ENCODE measurements around the gene CST4. TPM values are rescaled to one million over a fixed set of nuclear protein-coding genes. Genes with fewer than 3 reads are reported as not detected.
A peak's percentile ranks its signal among the peaks of the same experiment; 100 is the strongest.

Gene CST4
- total and polyA plus RNA-seq, 2 donors (not counting 3 experiments of a cell fraction or from before 2014, with no cell fraction given): not detected

GRCh38 chr20:23644164-23644563 is 44.7 kb downstream of the CST4 start:
- Histone ChIP-seq H3K27ac (ENCODE audit: insufficient read depth, low read depth, low read length) (no peak overlapping the region), H3K4me1 (ENCODE audit: control insufficient read depth, extremely low read depth, insufficient read depth, low read length) (peaks cover 16% of the 10 kb centered on the region), H3K27me3 (ENCODE audit: control insufficient read depth in 2 of 2, insufficient read depth in 2 of 2, low read length in 2 of 2) (no peaks in the 10 kb centered on the region), H3K4me2 (ENCODE audit: insufficient read depth, low read length) (no peak overlapping the region), H4K20me1 (replicated peaks; ENCODE audit: control insufficient read depth, extremely low read depth, insufficient read depth, low read length) (no peaks in the 10 kb centered on the region), H3K9me3 (replicated peaks; ENCODE audit: control insufficient read depth, insufficient read depth, low read length) (no peaks in the 10 kb centered on the region), H3K9me1 (replicated peaks; ENCODE audit: control insufficient read depth, extremely low read depth, insufficient read depth, low read length) (no peaks in the 10 kb centered on the region), H3K4me3 (replicated peaks in 1 of 3; ENCODE audit: insufficient read depth in 1 of 3, low read depth in 1 of 3, low read length in 3 of 3) (no peak overlapping the region), H3K36me3 (ENCODE audit: control insufficient read depth in 2 of 2, extremely low read depth in 1 of 2, insufficient read depth in 2 of 2, low read length in 2 of 2) (no peaks in the 10 kb centered on the region), H2AFZ (ENCODE audit: low read depth, low read length) (no peak overlapping the region), H3K79me2 (ENCODE audit: control insufficient read depth, insufficient read depth, low read length) (no peaks in the 10 kb centered on the region), H3K9ac (replicated peaks; ENCODE audit: extremely low read depth, insufficient read depth, low read length) (no peak overlapping the region)
- dilution Hi-C loops (cut with MboI; ENCODE audit: extremely low pct_ligation_motif_present, low sequenced_read_pairs): no loop called here
- ChIA-PET CTCF (no interaction called here), POLR2A (no interaction called here)
- TF ChIP-seq MAX (IDR thresholded peaks at IDR 0.05; ENCODE audit: insufficient read depth, insufficient read length): peak; percentile 7
- no peak for TF ChIP-seq JUN (IDR thresholded peaks at IDR 0.05; ENCODE audit: borderline replicate concordance, insufficient read depth, insufficient read length, low read depth)
- DNase-seq (ENCODE audit: low read depth, low spot score) (no peak), FAIRE-seq (peak; percentile 15)
- intact Hi-C loops (cut with micrococcal nuclease): no loop called here
- no TSS peak for BruUV-seq (replicated peaks)

DNA sequence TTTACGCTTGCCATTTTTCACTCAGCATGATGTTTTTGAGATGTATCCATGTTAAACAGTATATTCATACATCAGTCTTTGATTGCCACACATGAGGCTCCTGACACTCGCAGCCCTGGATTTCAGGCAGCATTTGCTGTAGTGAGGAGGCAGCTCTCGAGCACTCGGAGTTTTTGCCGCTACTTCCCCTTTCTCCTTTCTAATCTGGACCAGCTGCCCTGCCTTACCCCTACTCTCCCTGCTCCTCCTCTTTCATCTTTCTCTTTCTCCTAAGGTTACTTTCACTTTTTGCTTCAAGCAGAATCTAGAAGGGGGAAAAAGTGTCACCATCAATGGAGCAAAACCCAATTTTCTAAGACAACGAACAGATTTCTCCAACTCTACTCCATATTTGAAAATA is 45.2 kb downstream of the CST4 start:
- Histone ChIP-seq H3K27me3 (ENCODE audit: control insufficient read depth in 2 of 2, insufficient read depth in 2 of 2, low read length in 2 of 2) (no peaks in the 10 kb centered on the region), H3K36me3 (ENCODE audit: control insufficient read depth in 2 of 2, extremely low read depth in 1 of 2, insufficient read depth in 2 of 2, low read length in 2 of 2) (no peaks in the 10 kb centered on the region), H3K27ac (ENCODE audit: insufficient read depth, low read depth, low read length) (no peak overlapping the region), H3K79me2 (ENCODE audit: control insufficient read depth, insufficient read depth, low read length) (no peaks in the 10 kb centered on the region), H3K9me3 (replicated peaks; ENCODE audit: control insufficient read depth, insufficient read depth, low read length) (no peaks in the 10 kb centered on the region), H3K9ac (replicated peaks; ENCODE audit: extremely low read depth, insufficient read depth, low read length) (no peak overlapping the region), H4K20me1 (replicated peaks; ENCODE audit: control insufficient read depth, extremely low read depth, insufficient read depth, low read length) (no peaks in the 10 kb centered on the region), H3K4me3 (replicated peaks in 1 of 3; ENCODE audit: insufficient read depth in 1 of 3, low read depth in 1 of 3, low read length in 3 of 3) (no peak overlapping the region), H2AFZ (ENCODE audit: low read depth, low read length) (no peak overlapping the region), H3K4me2 (ENCODE audit: insufficient read depth, low read length) (no peak overlapping the region), H3K4me1 (ENCODE audit: control insufficient read depth, extremely low read depth, insufficient read depth, low read length) (peaks cover 16% of the 10 kb centered on the region), H3K9me1 (replicated peaks; ENCODE audit: control insufficient read depth, extremely low read depth, insufficient read depth, low read length) (no peaks in the 10 kb centered on the region)
- FAIRE-seq: no peak
- POLR2A ChIA-PET: no interaction called here
- TF ChIP-seq MAX (IDR thresholded peaks at IDR 0.05; ENCODE audit: insufficient read depth, insufficient read length) (no peak), EZH2 (IDR thresholded peaks at IDR 0.05; ENCODE audit: borderline replicate concordance, low read depth, low read length, severe bottlenecking) (no peak), POLR2A (IDR thresholded peaks at IDR 0.05; ENCODE audit: low read depth, low read length) (no peak), GATA2 (IDR thresholded peaks at IDR 0.05; ENCODE audit: insufficient read depth, insufficient read length, low read depth, low read length) (no peak), MYC (IDR thresholded peaks at IDR 0.05; ENCODE audit: low read depth, low read length) (no peak), POLR2AphosphoS5 (IDR thresholded peaks at IDR 0.05; ENCODE audit: insufficient read depth, low read depth, low read length) (no peak), FOS (IDR thresholded peaks at IDR 0.05; ENCODE audit: borderline replicate concordance, insufficient read depth, low read length) (no peak), JUN (IDR thresholded peaks at IDR 0.05; ENCODE audit: borderline replicate concordance, insufficient read depth, insufficient read length, low read depth) (no peak)
- TF ChIP-seq, protein P1, sequence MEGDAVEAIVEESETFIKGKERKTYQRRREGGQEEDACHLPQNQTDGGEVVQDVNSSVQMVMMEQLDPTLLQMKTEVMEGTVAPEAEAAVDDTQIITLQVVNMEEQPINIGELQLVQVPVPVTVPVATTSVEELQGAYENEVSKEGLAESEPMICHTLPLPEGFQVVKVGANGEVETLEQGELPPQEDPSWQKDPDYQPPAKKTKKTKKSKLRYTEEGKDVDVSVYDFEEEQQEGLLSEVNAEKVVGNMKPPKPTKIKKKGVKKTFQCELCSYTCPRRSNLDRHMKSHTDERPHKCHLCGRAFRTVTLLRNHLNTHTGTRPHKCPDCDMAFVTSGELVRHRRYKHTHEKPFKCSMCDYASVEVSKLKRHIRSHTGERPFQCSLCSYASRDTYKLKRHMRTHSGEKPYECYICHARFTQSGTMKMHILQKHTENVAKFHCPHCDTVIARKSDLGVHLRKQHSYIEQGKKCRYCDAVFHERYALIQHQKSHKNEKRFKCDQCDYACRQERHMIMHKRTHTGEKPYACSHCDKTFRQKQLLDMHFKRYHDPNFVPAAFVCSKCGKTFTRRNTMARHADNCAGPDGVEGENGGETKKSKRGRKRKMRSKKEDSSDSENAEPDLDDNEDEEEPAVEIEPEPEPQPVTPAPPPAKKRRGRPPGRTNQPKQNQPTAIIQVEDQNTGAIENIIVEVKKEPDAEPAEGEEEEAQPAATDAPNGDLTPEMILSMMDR (IDR thresholded peaks at IDR 0.05; ENCODE audit: extremely low read depth in 1 of 2, insufficient read depth in 1 of 2, low read depth in 1 of 2, low read length in 2 of 2): no peak
- DNase-seq (ENCODE audit: low read depth, low spot score): no peak
- CTCF ChIA-PET: no interaction called here
- BruUV-seq (replicated peaks): no TSS peak
- intact Hi-C loops (cut with micrococcal nuclease) (no loop called here), dilution Hi-C loops (cut with MboI; ENCODE audit: extremely low pct_ligation_motif_present, low sequenced_read_pairs) (no loop called here)
